Measurements from ENCODE around the gene IFT52. TPM values are rescaled to one million over a fixed set of nuclear protein-coding genes. Genes with fewer than 3 reads are reported as not detected.

Gene IFT52
- total RNA-seq, 2 experiments from 2014 or later = 14.2 to 15.7 TPM

GRCh38 chr20:43691928-43692524, 101.3 kb downstream of the IFT52 start:
- ATAC-seq = peak; percentile 75
- Mint-ChIP-seq H3K9me3 (no peaks in the 10 kb centered on the region), H3K36me3 (ENCODE audit: low read depth) (peaks cover 39% of the 10 kb centered on the region)

DNA sequence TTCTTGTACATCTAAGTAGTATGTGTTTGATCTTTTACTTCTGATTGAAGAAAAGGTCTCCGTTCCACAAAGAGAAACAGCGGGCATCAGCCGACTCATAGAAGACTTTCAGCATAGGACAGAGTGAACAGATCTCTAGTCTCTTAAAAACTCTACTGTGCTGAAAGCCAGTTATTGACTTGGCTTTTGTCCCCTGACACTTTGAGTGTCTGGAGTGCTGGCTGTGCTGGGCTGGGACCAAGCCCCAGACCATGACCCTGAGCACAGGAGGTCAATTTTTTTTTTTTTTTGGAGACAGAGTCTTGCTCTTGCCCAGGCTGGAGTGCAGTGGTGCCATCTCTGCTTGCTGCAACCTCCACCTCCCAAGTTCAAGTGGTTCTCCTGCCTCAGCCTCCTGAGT, 104.0 kb downstream of the IFT52 start:
- POLR2A ChIA-PET = no interaction called here
- DNase-seq = no peak
- no peak overlapping the region for H3K27ac Mint-ChIP-seq
- H3K27me3 Mint-ChIP-seq = no peaks in the 10 kb centered on the region
- intact Hi-C loops (cut with micrococcal nuclease) = no loop called here
- TF ChIP-seq CTCF (IDR thresholded peaks at IDR 0.05) = no peak
- no peaks in the 10 kb centered on the region for H3K9me3 Mint-ChIP-seq
- H3K4me1 Mint-ChIP-seq (ENCODE audit: low read depth) = peaks cover 5% of the 10 kb centered on the region
- CTCF ChIA-PET = no interaction called here
- H3K4me3 Mint-ChIP-seq = no peak overlapping the region
- no peak for ATAC-seq
- H3K36me3 Mint-ChIP-seq (ENCODE audit: low read depth) = peaks cover 35% of the 10 kb centered on the region

More at GRCh38 chr20:43691928-43692524, 101.3 kb downstream of the IFT52 start:
- Mint-ChIP-seq H3K4me3 (no peak overlapping the region), H3K27ac (no peak overlapping the region), H3K27me3 (no peaks in the 10 kb centered on the region), H3K4me1 (ENCODE audit: low read depth) (peaks cover 6% of the 10 kb centered on the region)
- peak; percentile 79 for DNase-seq
- TF ChIP-seq CTCF (IDR thresholded peaks at IDR 0.05) = peak; percentile 79
- POLR2A ChIA-PET = no interaction called here
- intact Hi-C loops (cut with micrococcal nuclease) = no loop called here
- CTCF ChIA-PET = interaction anchor here (0.7 to 3.3 kb wide), 16 partner anchors 10 to 388 kb away, joined by 3 to 31 read pairs (median 3); no protein-coding TSS in a partner anchor

- POLR2A ChIA-PET = interaction anchor here (0.7 kb wide), 1 partner anchor 122 kb away, joined by 3 read pairs; no protein-coding TSS in a partner anchor
- no peak for TF ChIP-seq CTCF (IDR thresholded peaks at IDR 0.05)
- peaks cover 12% of the 10 kb centered on the region for H3K4me1 Mint-ChIP-seq (ENCODE audit: low read depth)
- CTCF ChIA-PET = no interaction called here
- no peak for ATAC-seq
- intact Hi-C loops (cut with micrococcal nuclease) = no loop called here
- DNase-seq = no peak
- no peak overlapping the region for H3K27ac Mint-ChIP-seq
- no peaks in the 10 kb centered on the region for H3K9me3 Mint-ChIP-seq
- H3K4me3 Mint-ChIP-seq = no peak overlapping the region
- H3K27me3 Mint-ChIP-seq = no peaks in the 10 kb centered on the region
- peaks cover 41% of the 10 kb centered on the region for H3K36me3 Mint-ChIP-seq (ENCODE audit: low read depth)
Measured at GRCh38 chr20:43695571-43695970, 104.8 kb downstream of the IFT52 start.

Other genes with a start within 250 kb of the IFT52 start
- gene SRSF6, start 133.0 kb upstream of the IFT52 start, total RNA-seq = 100 to 1,000 TPM; 112 to 114 TPM
- 1 to 10 TPM; 7.0 to 7.3 TPM for gene L3MBTL1, start 83.2 kb upstream of the IFT52 start, total RNA-seq
- gene SGK2, start 31.9 kb upstream of the IFT52 start, total RNA-seq = under 1 TPM; 0.16 to 0.50 TPM
- gene MYBL2, start 76.2 kb downstream of the IFT52 start, total RNA-seq = 10 to 100 TPM; 93.6 to 96.4 TPM
- gene GTSF1L, start 136.1 kb downstream of the IFT52 start, total RNA-seq = not detected